Neural crest cell (in vitro differentiated cells): Measurements from ENCODE around the gene PTPRG. TPM values are rescaled to one million over a fixed set of nuclear protein-coding genes. Genes with fewer than 3 reads are reported as not detected.

Experiments used
- DNase-seq: peaks from one replicate; pipeline ENCODE4 v3.0.0; 2021; ENCODE audit warnings: low read depth, mixed read lengths, low spot score
- H3K27ac Mint-ChIP-seq: one replicate; pipeline ENCODE4 v1.8.0; 2021; ENCODE audit warnings: mild to moderate bottlenecking, mixed read lengths; ENCODE audit not compliant: unreplicated experiment
- H3K27me3 Mint-ChIP-seq: 2 replicates; pipeline ENCODE4 v1.8.0; 2021; ENCODE audit warnings: low read depth, mild to moderate bottlenecking, mixed read lengths
- H3K36me3 Mint-ChIP-seq: 2 replicates; pipeline ENCODE4 v1.8.0; 2021; ENCODE audit warnings: low read depth, mild to moderate bottlenecking, mixed read lengths
- H3K4me1 Mint-ChIP-seq: 2 replicates; pipeline ENCODE4 v1.8.0; 2021; ENCODE audit warnings: mixed read lengths
- H3K4me3 Mint-ChIP-seq: one replicate; pipeline ENCODE4 v1.8.0; 2021; ENCODE audit warnings: mild to moderate bottlenecking, mixed read lengths
- H3K9me3 Mint-ChIP-seq: 2 replicates; pipeline ENCODE4 v1.8.0; 2021; ENCODE audit warnings: mixed read lengths
- total RNA-seq: library from RNA; stranded (reverse); gene quantifications from 2 replicates; pipeline ENCODE4 v1.2.1, GENCODE V29; 2021
- TF ChIP-seq, protein P1 (sequence below): fragments of 200-600 bp; sonication (generic); conservative IDR thresholded peaks from 2 replicates; pipeline ENCODE4 v1.5.0; 2021; ENCODE audit warnings: antibody characterized with exemption, mild to moderate bottlenecking

PTPRG gene
- total RNA-seq, 1 donor from 2014 or later, result 41.2 TPM

DNA sequence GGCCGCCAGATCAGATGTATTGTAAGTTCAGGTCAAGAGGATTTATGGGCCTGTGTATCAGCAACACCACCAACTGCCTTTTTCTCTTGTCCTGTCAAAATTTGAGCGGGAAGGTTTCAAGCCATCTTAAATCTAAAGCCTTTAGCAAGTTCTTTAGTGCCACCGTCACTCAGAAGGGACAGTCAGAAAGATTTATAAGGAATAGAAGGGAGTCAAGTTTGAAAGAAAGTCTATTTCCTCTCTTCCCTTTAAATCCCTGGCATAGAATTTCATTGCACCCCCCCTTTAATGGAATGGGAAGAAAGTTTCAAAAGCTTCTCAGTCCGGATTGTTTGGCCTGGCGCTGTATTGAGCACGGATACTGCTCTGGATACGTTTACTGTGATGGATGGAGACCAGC is 452.6 kb downstream of the PTPRG start:
- H3K4me1 Mint-ChIP-seq, result peaks cover 20% of the 10 kb centered on the region
- peaks cover 26% of the 10 kb centered on the region for H3K36me3 Mint-ChIP-seq
- no peaks in the 10 kb centered on the region for H3K27me3 Mint-ChIP-seq
- no peak overlapping the region for H3K4me3 Mint-ChIP-seq
- no peak for DNase-seq
- peaks cover 6% of the 10 kb centered on the region for H3K9me3 Mint-ChIP-seq
- no peak overlapping the region for H3K27ac Mint-ChIP-seq
- TF ChIP-seq, protein P1, sequence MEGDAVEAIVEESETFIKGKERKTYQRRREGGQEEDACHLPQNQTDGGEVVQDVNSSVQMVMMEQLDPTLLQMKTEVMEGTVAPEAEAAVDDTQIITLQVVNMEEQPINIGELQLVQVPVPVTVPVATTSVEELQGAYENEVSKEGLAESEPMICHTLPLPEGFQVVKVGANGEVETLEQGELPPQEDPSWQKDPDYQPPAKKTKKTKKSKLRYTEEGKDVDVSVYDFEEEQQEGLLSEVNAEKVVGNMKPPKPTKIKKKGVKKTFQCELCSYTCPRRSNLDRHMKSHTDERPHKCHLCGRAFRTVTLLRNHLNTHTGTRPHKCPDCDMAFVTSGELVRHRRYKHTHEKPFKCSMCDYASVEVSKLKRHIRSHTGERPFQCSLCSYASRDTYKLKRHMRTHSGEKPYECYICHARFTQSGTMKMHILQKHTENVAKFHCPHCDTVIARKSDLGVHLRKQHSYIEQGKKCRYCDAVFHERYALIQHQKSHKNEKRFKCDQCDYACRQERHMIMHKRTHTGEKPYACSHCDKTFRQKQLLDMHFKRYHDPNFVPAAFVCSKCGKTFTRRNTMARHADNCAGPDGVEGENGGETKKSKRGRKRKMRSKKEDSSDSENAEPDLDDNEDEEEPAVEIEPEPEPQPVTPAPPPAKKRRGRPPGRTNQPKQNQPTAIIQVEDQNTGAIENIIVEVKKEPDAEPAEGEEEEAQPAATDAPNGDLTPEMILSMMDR, result no peak

GRCh38 chr3:62015111-62015510 is 453.7 kb downstream of the PTPRG start:
- H3K27ac Mint-ChIP-seq, result peak overlapping the region; percentile 74
- DNase-seq, result no peak
- TF ChIP-seq, protein P1, result no peak
- peaks cover 18% of the 10 kb centered on the region for H3K36me3 Mint-ChIP-seq
- H3K4me1 Mint-ChIP-seq, result peaks cover 20% of the 10 kb centered on the region
- no peak overlapping the region for H3K4me3 Mint-ChIP-seq
- H3K9me3 Mint-ChIP-seq, result peaks cover 4% of the 10 kb centered on the region
- H3K27me3 Mint-ChIP-seq, result no peaks in the 10 kb centered on the region

DNA sequence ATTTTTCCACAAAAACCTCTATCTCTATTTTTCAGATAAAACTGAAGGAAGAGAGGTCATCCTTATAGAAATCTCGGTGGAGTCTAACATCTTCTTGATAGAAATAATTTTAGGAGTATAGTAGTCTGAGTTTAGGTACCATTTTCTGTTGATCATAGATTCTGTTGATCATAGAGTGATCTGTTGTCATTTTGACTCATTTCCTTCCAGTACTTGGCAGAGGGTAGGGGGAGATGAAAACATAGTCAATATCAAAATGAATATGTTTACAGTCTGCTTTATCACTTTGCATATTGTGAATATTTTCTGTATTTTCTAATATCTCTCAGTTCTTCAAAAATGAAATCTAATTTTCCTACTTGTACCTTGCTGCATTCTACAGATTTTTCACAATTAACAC is 458.5 kb downstream of the PTPRG start:
- H3K4me1 Mint-ChIP-seq, result peaks cover 10% of the 10 kb centered on the region
- H3K27ac Mint-ChIP-seq, result no peak overlapping the region
- TF ChIP-seq, protein P1, result no peak
- peaks cover 10% of the 10 kb centered on the region for H3K36me3 Mint-ChIP-seq
- no peak for DNase-seq
- no peak overlapping the region for H3K4me3 Mint-ChIP-seq
- H3K27me3 Mint-ChIP-seq, result no peaks in the 10 kb centered on the region
- H3K9me3 Mint-ChIP-seq, result peaks cover 4% of the 10 kb centered on the region

DNA sequence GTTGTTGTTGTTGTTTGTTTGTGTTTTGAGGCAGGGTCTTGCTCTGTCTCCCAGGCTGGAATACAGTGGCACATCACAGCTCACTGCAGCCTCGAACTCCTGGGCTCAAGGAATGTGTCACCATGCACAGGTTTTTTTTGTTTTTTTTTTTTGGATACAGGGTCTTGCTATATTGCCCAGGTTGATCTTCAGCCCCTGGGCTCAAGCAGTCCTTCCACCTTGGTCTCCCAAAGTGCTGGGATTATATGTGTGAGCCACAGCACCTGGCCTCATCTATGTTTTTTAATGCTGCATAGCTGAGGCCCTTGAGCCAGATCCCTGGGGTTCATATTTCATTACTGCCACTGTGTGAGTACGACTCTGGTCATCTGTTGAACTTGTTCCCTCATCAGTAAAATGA is 459.3 kb downstream of the PTPRG start:
- H3K4me3 Mint-ChIP-seq, result no peak overlapping the region
- H3K27me3 Mint-ChIP-seq, result no peaks in the 10 kb centered on the region
- H3K9me3 Mint-ChIP-seq, result peaks cover 4% of the 10 kb centered on the region
- peaks cover 8% of the 10 kb centered on the region for H3K36me3 Mint-ChIP-seq
- H3K4me1 Mint-ChIP-seq, result peaks cover 10% of the 10 kb centered on the region
- no peak for DNase-seq
- H3K27ac Mint-ChIP-seq, result no peak overlapping the region
- TF ChIP-seq, protein P1, result no peak

DNA sequence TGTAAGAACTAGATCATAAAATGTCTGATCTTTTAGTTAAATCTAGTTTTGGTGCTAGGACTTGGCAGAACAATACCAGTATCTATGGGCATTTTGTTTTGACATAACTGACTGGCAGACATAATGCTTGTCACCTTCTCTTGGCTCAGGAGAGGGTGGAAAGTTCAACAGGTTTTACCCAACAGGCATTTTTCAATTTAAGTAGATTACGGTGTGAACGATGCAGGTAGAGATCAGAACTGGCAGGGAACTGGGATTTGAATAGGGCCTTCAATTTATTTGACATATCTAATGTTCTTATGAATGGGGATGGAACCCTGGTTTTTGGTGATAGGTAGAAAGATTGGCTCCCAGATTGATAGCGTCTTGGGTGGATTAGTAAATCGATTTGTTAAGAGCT is 460.9 kb downstream of the PTPRG start:
- Mint-ChIP-seq H3K27me3 (no peaks in the 10 kb centered on the region), H3K36me3 (peaks cover 8% of the 10 kb centered on the region), H3K4me3 (no peak overlapping the region), H3K27ac (no peak overlapping the region), H3K4me1 (peaks cover 15% of the 10 kb centered on the region), H3K9me3 (peaks cover 4% of the 10 kb centered on the region)
- DNase-seq, result no peak
- TF ChIP-seq, protein P1, result no peak

- no peaks in the 10 kb centered on the region for H3K27me3 Mint-ChIP-seq
- peaks cover 15% of the 10 kb centered on the region for H3K4me1 Mint-ChIP-seq
- TF ChIP-seq, protein P1, result no peak
- H3K27ac Mint-ChIP-seq, result no peak overlapping the region
- H3K36me3 Mint-ChIP-seq, result no peaks in the 10 kb centered on the region
- no peak for DNase-seq
- no peaks in the 10 kb centered on the region for H3K9me3 Mint-ChIP-seq
- no peak overlapping the region for H3K4me3 Mint-ChIP-seq
Measured at GRCh38 chr3:62024882-62025281, 463.5 kb downstream of the PTPRG start.
